HL-60 (cell line): ENCODE results near the gene TP73.

Experiments used
- DNase-seq, 2 experiments: peaks; one replicate each; pipeline ENCODE4 v3.0.0-alpha.2; 2010 to 2020; ENCODE audit warnings: low read depth in 1 of 2, low spot score in 1 of 2
- H3K27ac ChIP-seq: fragments of 250-450 bp; sonication (Bioruptor Pico); replicated peaks from 2 replicates; pipeline ENCODE4 v1.5.1; 2020; ENCODE audit warnings: mild to moderate bottlenecking, moderate library complexity
- H3K27me3 ChIP-seq: fragments of 250-450 bp; sonication (Bioruptor Pico); 2 replicates; pipeline ENCODE4 v1.5.1; 2021; ENCODE audit warnings: mild to moderate bottlenecking, moderate library complexity; ENCODE audit not compliant: insufficient read depth, poor library complexity, severe bottlenecking
- H3K4me3 ChIP-seq: replicated peaks from 2 replicates; pipeline ENCODE4 v1.5.1; 2011; ENCODE audit warnings: mild to moderate bottlenecking, control low read depth, low read length; ENCODE audit not compliant: insufficient read depth
- GABPA ChIP-seq: IDR thresholded peaks from 2 replicates; pipeline ENCODE4 v1.6.1; 2012; ENCODE audit warnings: low read depth
- POLR2AphosphoS5 ChIP-seq: IDR thresholded peaks from 2 replicates; pipeline ENCODE4 v1.6.1; 2012; ENCODE audit warnings: low read depth
- SPI1 ChIP-seq: IDR thresholded peaks from 2 replicates; pipeline ENCODE4 v1.6.1; 2012; ENCODE audit warnings: low read depth, mild to moderate bottlenecking, borderline replicate concordance
- TF ChIP-seq, protein P1 (sequence below): IDR thresholded peaks from 2 replicates; pipeline ENCODE4 v1.6.1; 2012; ENCODE audit warnings: low read depth; ENCODE audit not compliant: insufficient replicate concordance
- TF ChIP-seq, protein P2 (sequence below): IDR thresholded peaks from one replicate; pipeline ENCODE4 v1.5.1; 2011; ENCODE audit warnings: low read length, control low read depth, inconsistent platforms; ENCODE audit not compliant: insufficient read depth

TP73 gene

DNA sequence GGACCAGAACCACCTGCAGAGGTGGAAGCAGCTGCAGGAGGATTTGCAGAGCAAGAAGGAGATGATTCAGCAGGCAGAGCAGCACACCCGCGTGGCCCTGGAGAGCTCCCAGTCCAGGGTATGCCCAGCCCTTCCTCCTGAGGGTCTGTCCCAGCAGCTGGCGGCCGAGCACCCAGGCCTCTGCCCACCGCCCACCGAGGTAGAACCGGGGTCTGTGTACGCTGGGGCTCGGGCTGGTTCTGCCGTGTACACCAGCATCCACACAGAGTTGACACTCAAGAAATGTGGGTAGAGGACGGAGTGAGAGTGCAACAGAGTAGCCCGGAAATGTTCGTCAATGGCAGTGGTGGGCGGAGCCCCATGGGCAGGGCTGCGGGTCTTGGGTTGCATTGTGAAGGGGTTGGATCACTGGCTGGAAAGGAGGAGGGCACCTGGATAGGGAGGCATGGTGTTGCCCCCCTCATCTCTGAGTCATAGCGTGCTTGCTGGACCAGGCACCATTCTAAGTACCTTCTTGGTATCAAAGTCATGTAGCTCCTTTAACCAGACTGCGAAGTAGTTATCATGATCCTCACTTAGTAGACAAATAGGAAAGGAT lies 115.1 kb downstream of the TP73 start:
- H3K4me3 ChIP-seq: no peak overlapping the region
- TF ChIP-seq, protein P1, sequence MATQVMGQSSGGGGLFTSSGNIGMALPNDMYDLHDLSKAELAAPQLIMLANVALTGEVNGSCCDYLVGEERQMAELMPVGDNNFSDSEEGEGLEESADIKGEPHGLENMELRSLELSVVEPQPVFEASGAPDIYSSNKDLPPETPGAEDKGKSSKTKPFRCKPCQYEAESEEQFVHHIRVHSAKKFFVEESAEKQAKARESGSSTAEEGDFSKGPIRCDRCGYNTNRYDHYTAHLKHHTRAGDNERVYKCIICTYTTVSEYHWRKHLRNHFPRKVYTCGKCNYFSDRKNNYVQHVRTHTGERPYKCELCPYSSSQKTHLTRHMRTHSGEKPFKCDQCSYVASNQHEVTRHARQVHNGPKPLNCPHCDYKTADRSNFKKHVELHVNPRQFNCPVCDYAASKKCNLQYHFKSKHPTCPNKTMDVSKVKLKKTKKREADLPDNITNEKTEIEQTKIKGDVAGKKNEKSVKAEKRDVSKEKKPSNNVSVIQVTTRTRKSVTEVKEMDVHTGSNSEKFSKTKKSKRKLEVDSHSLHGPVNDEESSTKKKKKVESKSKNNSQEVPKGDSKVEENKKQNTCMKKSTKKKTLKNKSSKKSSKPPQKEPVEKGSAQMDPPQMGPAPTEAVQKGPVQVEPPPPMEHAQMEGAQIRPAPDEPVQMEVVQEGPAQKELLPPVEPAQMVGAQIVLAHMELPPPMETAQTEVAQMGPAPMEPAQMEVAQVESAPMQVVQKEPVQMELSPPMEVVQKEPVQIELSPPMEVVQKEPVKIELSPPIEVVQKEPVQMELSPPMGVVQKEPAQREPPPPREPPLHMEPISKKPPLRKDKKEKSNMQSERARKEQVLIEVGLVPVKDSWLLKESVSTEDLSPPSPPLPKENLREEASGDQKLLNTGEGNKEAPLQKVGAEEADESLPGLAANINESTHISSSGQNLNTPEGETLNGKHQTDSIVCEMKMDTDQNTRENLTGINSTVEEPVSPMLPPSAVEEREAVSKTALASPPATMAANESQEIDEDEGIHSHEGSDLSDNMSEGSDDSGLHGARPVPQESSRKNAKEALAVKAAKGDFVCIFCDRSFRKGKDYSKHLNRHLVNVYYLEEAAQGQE: no peak
- TF ChIP-seq GABPA: no peak
- TF ChIP-seq, protein P2, sequence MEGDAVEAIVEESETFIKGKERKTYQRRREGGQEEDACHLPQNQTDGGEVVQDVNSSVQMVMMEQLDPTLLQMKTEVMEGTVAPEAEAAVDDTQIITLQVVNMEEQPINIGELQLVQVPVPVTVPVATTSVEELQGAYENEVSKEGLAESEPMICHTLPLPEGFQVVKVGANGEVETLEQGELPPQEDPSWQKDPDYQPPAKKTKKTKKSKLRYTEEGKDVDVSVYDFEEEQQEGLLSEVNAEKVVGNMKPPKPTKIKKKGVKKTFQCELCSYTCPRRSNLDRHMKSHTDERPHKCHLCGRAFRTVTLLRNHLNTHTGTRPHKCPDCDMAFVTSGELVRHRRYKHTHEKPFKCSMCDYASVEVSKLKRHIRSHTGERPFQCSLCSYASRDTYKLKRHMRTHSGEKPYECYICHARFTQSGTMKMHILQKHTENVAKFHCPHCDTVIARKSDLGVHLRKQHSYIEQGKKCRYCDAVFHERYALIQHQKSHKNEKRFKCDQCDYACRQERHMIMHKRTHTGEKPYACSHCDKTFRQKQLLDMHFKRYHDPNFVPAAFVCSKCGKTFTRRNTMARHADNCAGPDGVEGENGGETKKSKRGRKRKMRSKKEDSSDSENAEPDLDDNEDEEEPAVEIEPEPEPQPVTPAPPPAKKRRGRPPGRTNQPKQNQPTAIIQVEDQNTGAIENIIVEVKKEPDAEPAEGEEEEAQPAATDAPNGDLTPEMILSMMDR: no peak
- TF ChIP-seq POLR2AphosphoS5: no peak
- DNase-seq: no peak
- H3K27me3 ChIP-seq: peaks cover 6% of the 10 kb centered on the region
- H3K27ac ChIP-seq: no peak overlapping the region

DNA sequence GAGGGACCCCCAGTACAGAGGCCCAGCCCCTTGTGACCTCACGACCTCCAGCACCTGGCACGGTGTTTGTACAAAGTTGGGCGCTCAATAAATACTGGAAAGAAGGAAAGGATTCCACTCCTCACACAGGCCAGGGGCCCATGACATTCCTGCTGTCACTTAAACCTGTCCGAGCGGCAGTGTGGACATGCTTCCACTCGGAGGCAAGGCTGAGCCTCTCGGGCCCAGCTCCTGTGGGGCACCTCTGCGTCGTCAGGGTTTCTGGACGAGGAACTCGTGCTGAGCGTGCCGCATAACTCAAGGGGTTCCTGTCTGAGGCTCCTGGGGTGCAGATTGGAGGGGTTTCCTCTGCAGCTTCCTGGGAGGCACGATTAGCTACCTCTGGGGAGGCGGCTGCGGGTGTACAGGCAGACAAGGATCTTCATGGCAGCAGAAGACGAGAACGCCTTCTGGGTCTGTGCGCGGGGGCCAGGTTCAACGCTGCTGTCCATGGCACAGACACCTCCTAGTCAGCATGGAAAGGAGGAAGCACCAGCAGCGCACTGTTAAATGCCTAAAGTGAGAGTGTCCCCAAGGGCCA lies 116.6 kb downstream of the TP73 start:
- Histone ChIP-seq H3K27ac (no peak overlapping the region), H3K27me3 (peaks cover 6% of the 10 kb centered on the region), H3K4me3 (no peak overlapping the region)
- TF ChIP-seq, protein P1: no peak
- TF ChIP-seq, protein P2: no peak
- TF ChIP-seq GABPA: no peak
- no peak for TF ChIP-seq POLR2AphosphoS5
- no peak for DNase-seq

DNA sequence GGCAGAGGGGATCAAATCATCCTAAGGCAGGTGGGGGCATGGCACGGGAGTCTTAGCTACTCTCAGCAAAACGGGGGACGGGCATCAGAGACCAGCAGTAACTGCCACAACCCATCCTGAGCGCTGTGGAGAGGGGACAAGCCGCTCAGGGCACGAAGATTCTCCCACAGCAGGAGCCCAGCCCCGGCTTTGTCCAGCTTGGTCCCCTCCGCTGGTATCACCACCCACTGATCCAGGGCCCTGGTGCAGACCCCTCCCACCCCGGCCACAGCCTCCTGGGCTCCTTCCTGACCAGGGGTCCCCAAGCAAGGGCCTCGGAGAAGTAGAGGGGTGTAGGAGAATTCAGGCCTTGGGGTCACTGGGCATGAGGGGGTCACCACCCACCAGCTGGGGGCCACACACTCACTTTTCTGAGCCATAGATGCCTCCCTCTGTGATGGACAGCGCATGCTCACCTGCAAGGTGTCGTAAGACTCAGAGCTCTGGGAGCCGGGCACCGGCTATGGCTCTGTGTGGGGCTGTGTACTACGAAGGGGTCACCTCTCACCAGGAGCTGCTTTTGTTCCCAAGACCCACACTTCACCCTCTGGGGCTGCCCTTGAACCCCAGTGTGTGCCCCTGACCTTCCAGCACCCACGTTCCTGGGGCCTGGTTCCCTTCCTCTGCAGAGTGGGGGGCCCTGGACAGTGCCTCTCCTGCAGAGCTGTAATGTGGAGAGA lies 117.9 kb downstream of the TP73 start:
- TF ChIP-seq, protein P2: no peak
- TF ChIP-seq GABPA: no peak
- TF ChIP-seq POLR2AphosphoS5: no peak
- TF ChIP-seq, protein P1: no peak
- TF ChIP-seq SPI1: no peak
- no peak for DNase-seq
- no peak overlapping the region for H3K27ac ChIP-seq
- H3K4me3 ChIP-seq: no peak overlapping the region
- peaks cover 6% of the 10 kb centered on the region for H3K27me3 ChIP-seq
